ENCODE results near the gene TOM1L2. TPM values are rescaled to one million over a fixed set of nuclear protein-coding genes. Genes with fewer than 3 reads are reported as not detected.
"Not testable (repeated sequence)": the region's sequence is repeated elsewhere in the genome, so short reads cannot be mapped to it uniquely, and the experiment has no call there.

The TOM1L2 gene
- total RNA-seq, 1 donor from 2014 or later: 10.0 TPM

DNA sequence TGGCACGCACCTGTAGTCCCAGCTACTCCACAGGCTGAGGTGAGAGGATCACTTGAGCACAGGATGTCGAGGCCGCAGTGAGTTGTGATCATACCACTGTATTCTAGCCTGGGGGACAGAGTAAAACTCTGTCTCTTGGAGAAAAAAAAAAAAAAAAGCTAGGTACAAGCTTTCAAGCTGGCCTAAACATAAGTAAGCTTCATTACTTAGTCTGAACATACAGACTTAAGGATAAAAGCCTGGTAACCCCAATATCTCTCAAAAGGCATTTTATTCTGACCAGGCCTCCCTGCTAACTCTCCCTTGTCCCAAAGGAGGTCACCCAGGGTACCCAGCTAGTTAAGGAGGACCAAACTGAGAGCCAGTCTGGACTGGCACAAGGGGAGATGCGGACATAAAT is 46.2 kb downstream of the TOM1L2 start:
- DNase-seq: no peak
- H3K4me3 Mint-ChIP-seq: no peak overlapping the region
- no peak overlapping the region for H3K27ac Mint-ChIP-seq
- H3K27me3 Mint-ChIP-seq: no peaks in the 10 kb centered on the region
- H3K4me1 Mint-ChIP-seq: peaks cover 10% of the 10 kb centered on the region
- intact Hi-C loops (cut with micrococcal nuclease): no loop called here
- H3K9me3 Mint-ChIP-seq: no peaks in the 10 kb centered on the region
- H3K36me3 Mint-ChIP-seq (ENCODE audit: low read depth): no peaks in the 10 kb centered on the region

DNA sequence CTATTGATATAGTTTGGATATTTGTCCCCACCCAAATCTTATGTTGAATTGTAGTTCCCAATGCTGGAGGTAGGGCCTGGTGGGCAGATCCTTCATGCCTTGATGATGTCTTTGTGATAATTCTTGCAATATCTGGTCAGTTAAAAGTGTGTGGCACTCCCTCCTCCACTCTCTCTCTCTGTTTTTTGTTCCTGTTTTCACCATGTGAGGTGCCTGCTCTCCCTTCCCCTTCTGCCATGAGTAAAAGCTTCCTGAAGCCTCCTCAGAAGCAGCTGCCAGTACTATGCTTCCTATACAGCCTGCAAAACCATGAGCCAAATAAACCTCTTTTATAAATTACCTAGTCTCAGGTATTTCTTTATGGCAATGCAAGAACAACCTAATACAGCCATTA is 47.3 kb downstream of the TOM1L2 start:
- no peak for DNase-seq
- Mint-ChIP-seq H3K27me3 (no peaks in the 10 kb centered on the region), H3K4me3 (no peak overlapping the region), H3K36me3 (ENCODE audit: low read depth) (no peaks in the 10 kb centered on the region), H3K4me1 (peaks cover 10% of the 10 kb centered on the region), H3K9me3 (no peaks in the 10 kb centered on the region), H3K27ac (no peak overlapping the region)
- intact Hi-C loops (cut with micrococcal nuclease): no loop called here

DNA sequence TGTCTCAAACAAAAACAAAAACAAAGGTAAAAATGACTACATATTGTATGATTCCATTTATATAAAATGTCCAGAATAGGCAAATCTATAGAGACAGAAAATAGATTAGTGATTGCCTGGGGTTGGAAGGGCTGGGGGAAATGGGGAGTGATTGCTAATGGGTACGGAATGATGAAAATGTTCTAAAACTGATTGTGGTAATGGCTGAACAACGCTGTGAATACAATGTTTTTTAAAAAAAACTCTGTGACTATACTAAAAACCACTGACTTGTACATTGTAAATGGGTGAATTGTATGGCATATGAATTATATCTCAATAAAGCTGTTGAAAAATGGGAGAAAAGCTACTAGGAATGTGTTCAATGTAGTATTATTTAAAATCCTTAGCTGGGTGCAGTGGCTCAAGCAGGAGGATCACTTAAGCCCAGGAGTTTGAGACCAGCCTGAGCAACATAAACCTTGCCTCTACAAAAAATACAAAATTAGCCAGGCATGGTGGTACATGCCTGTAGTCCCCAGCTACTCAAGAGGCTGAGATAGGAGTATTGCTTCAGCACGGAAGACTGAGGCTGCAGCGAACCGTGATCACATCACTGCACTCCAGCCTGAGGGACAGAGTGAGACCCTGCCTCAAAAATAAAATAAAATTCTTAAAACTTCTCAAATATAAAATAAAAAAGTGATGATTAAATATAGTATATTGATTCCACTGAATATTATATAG is 47.9 kb downstream of the TOM1L2 start:
- no peak overlapping the region for H3K27ac Mint-ChIP-seq
- no peaks in the 10 kb centered on the region for H3K27me3 Mint-ChIP-seq
- no peaks in the 10 kb centered on the region for H3K9me3 Mint-ChIP-seq
- peaks cover 11% of the 10 kb centered on the region for H3K4me1 Mint-ChIP-seq
- no peak overlapping the region for H3K4me3 Mint-ChIP-seq
- no peaks in the 10 kb centered on the region for H3K36me3 Mint-ChIP-seq (ENCODE audit: low read depth)
- intact Hi-C loops (cut with micrococcal nuclease): no loop called here
- no peak for DNase-seq

DNA sequence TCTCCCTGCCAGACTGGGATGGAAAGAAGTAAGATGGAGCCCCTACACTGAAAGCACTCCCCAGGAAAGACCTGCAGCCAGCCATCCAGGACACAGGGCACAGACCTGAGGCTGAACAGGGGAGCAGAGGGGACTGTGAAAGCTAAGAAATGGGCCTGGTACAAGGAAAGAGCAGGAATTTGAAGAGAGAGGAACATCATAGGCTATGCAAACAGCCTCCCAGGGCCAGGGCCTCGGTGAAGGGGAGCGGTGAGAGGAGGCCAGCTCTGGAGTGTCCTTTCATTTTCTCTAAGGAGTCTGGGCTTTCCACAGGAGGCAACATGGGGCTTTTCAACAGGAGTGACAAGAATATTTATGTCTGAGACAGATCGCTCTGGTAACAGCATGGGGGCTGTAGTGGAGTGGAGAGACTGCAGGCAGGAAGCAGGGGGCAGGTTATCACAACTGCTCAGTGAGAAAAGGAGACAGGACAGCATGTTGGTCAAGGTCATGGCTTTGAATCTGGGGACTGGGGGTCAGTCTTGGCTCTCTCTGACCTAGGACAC is 50.1 kb downstream of the TOM1L2 start:
- Mint-ChIP-seq H3K9me3 (no peaks in the 10 kb centered on the region), H3K27ac (no peak overlapping the region), H3K27me3 (no peaks in the 10 kb centered on the region), H3K4me3 (no peak overlapping the region), H3K4me1 (peaks cover 12% of the 10 kb centered on the region), H3K36me3 (ENCODE audit: low read depth) (no peaks in the 10 kb centered on the region)
- intact Hi-C loops (cut with micrococcal nuclease): no loop called here
- DNase-seq: no peak

DNA sequence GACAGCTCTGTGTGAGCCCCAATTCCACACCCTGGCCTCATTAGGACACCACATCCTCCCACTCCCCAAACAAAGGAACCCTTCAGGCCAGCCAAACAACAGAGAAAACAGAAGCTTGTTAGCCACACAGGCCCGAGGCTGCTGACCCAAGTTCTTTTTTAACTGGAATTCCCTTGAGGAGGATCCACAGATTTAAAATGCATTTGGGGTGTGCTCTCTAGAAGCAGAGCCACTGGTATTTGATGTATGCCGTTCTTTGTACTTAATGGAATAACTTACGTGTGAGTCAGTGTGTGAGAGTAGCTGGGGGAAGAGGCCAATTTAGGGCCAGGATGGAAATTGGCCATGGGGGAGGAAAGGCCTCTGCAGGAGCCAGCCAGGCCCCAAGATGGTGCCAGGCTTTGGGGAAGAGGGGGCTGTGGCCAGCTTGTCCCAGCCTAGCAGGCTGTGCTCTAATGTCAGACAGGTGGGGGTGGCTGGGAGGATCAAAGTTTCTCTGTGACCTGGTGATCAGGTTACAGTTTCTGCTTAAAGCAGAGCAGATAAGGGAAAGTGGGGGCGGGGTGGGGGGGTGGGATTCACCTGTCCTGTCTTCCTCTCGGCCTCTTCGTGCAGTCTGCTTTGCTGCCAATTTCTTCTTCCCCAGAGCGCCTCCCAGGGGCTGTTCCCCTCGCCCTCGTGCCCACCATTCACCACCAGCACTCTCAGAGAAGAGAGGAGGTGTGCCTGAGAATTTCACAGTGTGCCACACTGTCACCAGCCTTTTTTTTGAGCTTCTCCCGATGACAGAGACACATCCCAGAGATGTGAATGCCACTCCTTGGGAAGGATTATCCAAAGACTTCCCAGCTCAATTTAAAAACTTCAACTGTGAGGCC is 50.8 kb downstream of the TOM1L2 start:
- H3K4me1 Mint-ChIP-seq: peaks cover 12% of the 10 kb centered on the region
- no peaks in the 10 kb centered on the region for H3K36me3 Mint-ChIP-seq (ENCODE audit: low read depth)
- no peak overlapping the region for H3K27ac Mint-ChIP-seq
- no peaks in the 10 kb centered on the region for H3K9me3 Mint-ChIP-seq
- no peak overlapping the region for H3K4me3 Mint-ChIP-seq
- no peak for DNase-seq
- H3K27me3 Mint-ChIP-seq: no peaks in the 10 kb centered on the region
- intact Hi-C loops (cut with micrococcal nuclease): no loop called here

DNA sequence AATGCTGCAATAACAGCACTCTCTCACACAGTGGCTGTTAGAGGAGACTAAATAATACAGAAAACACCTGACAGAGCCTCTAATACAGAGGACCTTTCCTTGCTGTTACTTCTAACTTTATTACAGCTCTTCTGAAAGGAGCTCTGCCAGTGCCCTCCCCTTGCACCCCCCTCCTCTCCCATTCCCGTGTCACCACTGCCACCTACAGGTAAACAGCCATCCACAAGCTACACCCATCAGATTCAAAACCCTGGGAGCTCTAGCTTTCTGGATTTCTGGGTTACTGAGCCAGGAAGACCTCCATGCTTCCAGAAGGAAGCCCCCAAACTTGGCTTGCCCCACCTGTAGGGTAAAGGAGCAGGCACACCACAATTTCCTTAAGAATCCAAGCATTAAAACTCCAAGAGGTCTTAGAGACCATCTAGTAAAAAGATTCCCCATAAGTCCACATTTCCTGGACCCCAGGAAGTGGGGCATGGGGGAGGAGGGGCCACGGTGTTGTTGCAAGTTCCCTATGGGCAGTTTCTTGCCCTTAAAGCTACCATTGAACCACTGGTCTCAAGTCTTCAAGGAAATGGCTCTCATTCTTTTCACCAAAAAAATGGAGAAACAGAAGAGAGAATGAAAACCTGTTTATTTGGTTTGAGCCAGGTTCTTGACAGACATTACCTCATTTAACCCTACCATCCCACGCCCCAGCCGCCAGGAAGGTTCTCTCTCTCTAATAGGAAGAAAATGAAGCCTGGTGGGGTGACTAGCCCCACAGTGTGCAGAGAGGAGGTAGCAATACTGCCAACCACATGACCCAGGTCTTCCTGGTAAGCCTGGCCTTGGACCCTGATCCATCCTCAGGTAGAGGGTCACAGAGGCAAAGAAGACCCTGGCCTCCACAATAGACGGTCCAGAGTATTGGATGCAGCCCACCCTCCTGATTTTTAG is 52.8 kb downstream of the TOM1L2 start:
- no peak overlapping the region for H3K4me3 Mint-ChIP-seq
- H3K36me3 Mint-ChIP-seq (ENCODE audit: low read depth): no peaks in the 10 kb centered on the region
- intact Hi-C loops (cut with micrococcal nuclease): loop anchor here (1.0 kb wide), 1 partner anchor 41 kb away; no protein-coding TSS in a partner anchor
- H3K27me3 Mint-ChIP-seq: no peaks in the 10 kb centered on the region
- no peaks in the 10 kb centered on the region for H3K9me3 Mint-ChIP-seq
- no peak overlapping the region for H3K27ac Mint-ChIP-seq
- H3K4me1 Mint-ChIP-seq: peaks cover 14% of the 10 kb centered on the region
- DNase-seq: peak; percentile 88

DNA sequence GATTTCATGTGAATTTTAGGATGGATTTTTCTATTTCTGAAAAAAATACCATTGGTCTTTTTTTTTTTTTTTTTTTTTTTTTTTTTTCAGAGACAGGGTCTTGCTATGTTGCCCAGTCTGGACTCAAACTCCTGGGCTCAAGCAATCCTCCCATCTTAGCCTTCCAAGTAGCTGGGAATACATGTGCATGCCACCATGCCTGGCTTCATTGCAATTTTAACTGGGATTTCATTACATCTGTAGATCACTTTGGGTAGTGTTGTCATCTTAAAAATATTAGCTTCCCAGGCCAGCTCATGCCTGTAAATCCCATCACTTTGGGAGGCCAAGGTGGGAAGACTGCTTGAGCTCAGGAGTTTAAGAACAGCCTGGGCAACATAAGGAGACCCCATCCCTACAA is 54.8 kb downstream of the TOM1L2 start:
- Mint-ChIP-seq H3K27ac (no peak overlapping the region), H3K4me1 (peaks cover 22% of the 10 kb centered on the region), H3K36me3 (ENCODE audit: low read depth) (peaks cover 3% of the 10 kb centered on the region), H3K4me3 (no peak overlapping the region), H3K27me3 (no peaks in the 10 kb centered on the region), H3K9me3 (no peaks in the 10 kb centered on the region)
- DNase-seq: no peak
- intact Hi-C loops (cut with micrococcal nuclease): no loop called here

DNA sequence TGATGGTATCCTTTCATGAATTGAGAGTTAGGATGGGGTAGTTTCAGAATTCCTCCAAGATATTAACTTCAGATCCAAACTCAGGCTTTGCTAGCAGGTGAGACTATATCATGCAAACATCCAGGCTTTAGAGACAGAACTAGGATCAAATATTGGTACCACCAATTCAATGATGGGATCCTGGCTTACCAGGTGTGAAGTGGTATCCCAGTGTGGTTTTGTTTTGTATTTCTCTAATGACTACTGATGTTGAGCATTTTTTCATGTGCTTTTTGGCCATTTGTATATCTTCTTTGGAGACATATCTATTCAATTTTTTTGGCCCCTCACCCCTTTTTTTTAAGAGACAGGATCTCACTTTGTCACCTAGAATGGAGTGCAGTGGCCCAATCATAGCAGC is 57.0 kb downstream of the TOM1L2 start:
- Mint-ChIP-seq H3K27me3 (no peaks in the 10 kb centered on the region), H3K9me3 (no peaks in the 10 kb centered on the region), H3K27ac (no peak overlapping the region), H3K36me3 (ENCODE audit: low read depth) (peaks cover 3% of the 10 kb centered on the region), H3K4me3 (no peak overlapping the region), H3K4me1 (peaks cover 12% of the 10 kb centered on the region)
- intact Hi-C loops (cut with micrococcal nuclease): no loop called here
- no peak for DNase-seq

DNA sequence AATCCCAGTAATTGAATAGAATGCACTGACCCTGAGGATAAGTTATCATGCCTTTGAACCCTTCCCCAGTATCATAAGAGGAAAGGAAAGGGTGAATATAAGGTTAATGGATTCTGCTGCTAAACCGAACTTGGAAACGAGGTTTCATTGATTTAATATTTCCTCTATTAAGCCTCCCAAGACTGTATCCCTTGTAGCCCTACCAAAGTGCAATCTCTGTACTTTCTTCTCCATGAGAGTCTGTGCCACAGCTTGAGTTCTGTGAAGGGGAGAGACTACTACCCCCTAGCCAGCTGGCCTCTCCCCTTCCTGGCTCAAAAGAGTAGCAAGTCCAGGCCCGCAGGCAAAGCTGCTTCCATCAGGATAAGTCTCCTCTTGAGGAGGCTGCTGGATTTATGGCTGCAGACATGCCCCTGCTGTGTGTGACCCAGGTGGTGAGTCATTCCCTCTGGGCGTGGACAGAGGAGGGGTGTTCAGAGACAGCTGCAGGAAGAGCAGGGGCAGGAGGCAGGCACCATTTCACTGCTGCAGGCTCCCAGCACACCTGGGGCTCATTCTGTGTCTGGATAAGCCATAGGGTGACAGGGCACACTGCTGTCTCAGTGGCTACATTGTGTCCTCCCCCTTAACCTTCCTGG is 58.4 kb downstream of the TOM1L2 start:
- peaks cover 11% of the 10 kb centered on the region for H3K4me1 Mint-ChIP-seq
- H3K9me3 Mint-ChIP-seq: no peaks in the 10 kb centered on the region
- intact Hi-C loops (cut with micrococcal nuclease): no loop called here
- DNase-seq: peak; percentile 76
- peak overlapping the region; percentile 11 for H3K27ac Mint-ChIP-seq
- no peak overlapping the region for H3K4me3 Mint-ChIP-seq
- peaks cover 3% of the 10 kb centered on the region for H3K36me3 Mint-ChIP-seq (ENCODE audit: low read depth)
- H3K27me3 Mint-ChIP-seq: no peaks in the 10 kb centered on the region

DNA sequence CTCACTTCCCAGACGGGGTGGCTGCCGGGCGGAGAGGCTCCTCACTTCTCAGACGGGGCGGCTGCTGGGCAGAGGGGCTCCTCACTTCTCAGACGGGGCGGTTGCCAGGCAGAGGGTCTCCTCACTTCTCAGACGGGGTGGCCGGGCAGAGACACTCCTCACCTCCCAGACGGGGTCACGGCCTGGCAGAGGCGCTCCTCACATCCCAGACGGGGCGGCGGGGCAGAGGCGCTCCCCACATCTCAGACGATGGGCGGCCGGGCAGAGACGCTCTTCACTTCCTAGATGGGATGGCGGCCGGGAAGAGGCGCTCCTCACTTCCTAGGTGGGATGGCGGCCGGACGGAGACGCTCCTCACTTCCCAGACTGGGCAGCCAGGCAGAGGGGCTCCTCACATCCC is 59.9 kb downstream of the TOM1L2 start:
- H3K4me3 Mint-ChIP-seq; H3K36me3 Mint-ChIP-seq (ENCODE audit: low read depth); DNase-seq; H3K9me3 Mint-ChIP-seq; intact Hi-C loops (cut with micrococcal nuclease); H3K27ac Mint-ChIP-seq; H3K27me3 Mint-ChIP-seq: not testable (repeated sequence)
- H3K4me1 Mint-ChIP-seq: peaks cover 11% of the 10 kb centered on the region

DNA sequence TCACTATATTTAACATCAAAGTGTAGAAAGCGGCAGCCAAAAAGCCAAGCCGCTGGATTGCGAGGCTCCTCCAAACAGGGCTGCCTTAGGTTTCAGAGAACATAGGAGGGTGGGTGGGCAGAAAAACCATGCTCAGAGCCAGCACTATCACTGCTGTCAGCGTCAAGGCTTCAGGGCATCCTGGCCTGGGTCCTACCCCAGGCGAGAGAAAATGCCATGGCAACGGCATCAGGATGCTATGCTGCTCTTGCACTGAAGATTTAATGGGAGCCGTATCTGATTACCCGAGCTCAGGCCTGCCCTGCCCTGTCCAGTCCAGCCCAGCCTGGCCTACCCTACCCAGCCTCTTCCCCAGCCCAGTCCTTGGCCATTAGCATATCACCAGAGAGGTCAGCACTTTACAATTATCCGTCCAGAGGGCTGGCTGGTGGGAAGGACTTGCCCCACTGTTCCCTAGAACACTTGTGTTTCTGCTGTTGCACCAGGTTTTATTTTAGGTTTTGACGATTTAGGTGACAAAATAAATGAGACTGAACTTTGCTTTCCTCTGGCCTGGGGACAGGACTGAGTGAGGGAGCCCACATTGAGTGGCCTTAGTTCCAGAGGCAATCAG is 61.1 kb downstream of the TOM1L2 start:
- Mint-ChIP-seq H3K9me3 (no peaks in the 10 kb centered on the region), H3K4me1 (peaks cover 11% of the 10 kb centered on the region), H3K27me3 (no peaks in the 10 kb centered on the region), H3K27ac (no peak overlapping the region), H3K4me3 (no peak overlapping the region), H3K36me3 (ENCODE audit: low read depth) (peaks cover 8% of the 10 kb centered on the region)
- intact Hi-C loops (cut with micrococcal nuclease): no loop called here
- DNase-seq: no peak

DNA sequence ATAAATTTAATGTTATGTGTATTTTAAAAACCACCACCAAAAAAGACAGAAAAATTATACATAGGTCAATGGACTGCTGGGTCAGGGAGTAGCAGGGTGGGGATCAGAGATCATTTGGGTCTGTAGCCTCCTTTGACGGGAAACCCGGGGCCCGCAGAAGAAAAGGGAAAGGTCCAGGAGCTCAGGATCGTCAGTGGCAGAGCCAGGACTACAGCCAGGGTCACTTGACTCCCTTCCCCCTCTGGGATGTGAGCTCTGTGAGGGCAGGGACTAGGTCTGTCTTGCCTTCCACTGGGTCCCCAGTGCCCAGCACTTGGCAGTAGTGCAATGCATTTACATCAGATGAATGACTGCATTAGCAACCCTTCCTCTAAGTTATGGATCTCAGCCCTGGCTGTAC is 62.1 kb downstream of the TOM1L2 start:
- intact Hi-C loops (cut with micrococcal nuclease): no loop called here

DNA sequence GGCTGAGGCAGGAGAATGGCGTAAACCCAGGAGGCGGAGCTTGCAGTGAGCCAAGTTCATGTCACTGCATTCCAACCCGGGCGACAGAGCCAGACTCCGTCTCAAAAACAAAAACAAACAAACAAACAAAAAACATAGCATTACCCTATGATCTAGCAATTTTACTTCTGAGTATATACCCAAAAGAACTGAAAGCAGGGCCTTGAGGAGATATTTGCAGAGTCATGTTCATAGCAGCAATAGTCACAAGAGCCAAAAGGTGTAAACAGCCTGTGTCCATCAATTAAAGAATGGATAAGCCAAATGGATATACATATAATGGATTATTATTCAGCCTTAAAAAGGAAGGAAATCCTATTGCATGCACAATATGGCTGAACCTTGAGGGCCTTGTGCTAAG is 63.1 kb downstream of the TOM1L2 start:
- no peaks in the 10 kb centered on the region for H3K27me3 Mint-ChIP-seq
- H3K36me3 Mint-ChIP-seq (ENCODE audit: low read depth): peaks cover 8% of the 10 kb centered on the region
- peaks cover 5% of the 10 kb centered on the region for H3K4me1 Mint-ChIP-seq
- intact Hi-C loops (cut with micrococcal nuclease): no loop called here
- no peak overlapping the region for H3K4me3 Mint-ChIP-seq
- no peak overlapping the region for H3K27ac Mint-ChIP-seq
- no peaks in the 10 kb centered on the region for H3K9me3 Mint-ChIP-seq
- no peak for DNase-seq

More for the DNA sequence above, 62.1 kb downstream of the TOM1L2 start:
- Mint-ChIP-seq H3K27me3 (no peaks in the 10 kb centered on the region), H3K27ac (no peak overlapping the region), H3K9me3 (no peaks in the 10 kb centered on the region), H3K4me1 (peaks cover 11% of the 10 kb centered on the region), H3K36me3 (ENCODE audit: low read depth) (peaks cover 8% of the 10 kb centered on the region), H3K4me3 (no peak overlapping the region)
- DNase-seq: no peak
